GM19035 (cell line): ENCODE results near the gene SLC24A4.

Experiments
- ATAC-seq: cut with Tn5 transposase; IDR thresholded peaks from one replicate; pipeline ENCODE4 v1.9.1; 2021; ENCODE audit not compliant: unreplicated experiment

SLC24A4 gene

DNA sequence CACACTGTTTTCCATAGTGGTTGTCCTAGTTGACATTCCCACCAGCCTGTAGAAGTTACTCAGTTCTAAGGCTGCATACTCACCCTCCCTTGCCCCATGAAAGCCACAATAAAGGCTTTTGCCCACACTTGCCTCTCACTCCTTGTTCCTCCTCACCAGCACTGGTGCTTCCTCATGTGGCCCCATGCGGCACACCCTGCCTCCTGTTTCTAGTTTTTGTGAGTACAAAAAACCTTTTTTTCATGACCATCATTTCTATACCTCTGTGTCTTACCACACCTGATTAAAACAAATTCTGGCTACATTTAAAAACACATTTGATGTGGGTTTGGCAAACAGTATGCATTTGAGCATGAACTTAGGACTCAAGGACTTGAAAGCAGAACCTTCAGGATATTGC lies 149.9 kb downstream of the SLC24A4 start:
- no peak for ATAC-seq

DNA sequence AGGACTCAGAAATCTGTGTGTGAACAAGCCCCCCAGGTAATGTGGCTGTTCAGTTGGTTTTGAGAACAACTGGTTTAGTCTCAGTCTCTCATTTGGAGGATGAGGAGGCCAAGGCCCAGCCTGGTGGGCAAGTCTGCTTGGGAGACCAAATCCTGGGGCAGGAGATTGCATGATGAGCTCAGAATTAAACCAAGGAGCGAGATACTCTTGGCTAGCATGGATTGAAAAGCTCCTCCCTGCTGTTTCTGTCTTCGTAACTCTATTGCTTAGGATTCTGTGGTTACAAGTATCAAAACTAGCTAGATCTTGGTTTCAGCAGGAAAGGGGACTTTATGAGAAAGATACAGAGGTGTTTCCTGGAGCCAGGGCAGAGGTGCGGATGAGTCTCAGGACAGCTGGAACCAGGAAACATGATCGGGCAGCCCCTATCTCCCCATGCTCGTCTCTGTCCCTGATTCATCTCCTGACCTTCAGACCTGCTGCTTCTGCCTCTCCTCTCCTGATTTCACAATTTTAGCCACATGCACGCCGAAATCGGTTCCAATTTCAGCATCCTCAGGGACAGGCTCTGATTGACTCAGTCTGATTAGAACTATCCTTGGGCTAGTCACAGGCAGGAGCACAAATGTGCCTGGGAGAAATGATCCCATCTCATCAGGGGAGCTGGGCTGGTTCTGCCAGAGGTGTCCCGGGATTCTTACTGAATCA lies 150.4 kb downstream of the SLC24A4 start:
- ATAC-seq: no peak

DNA sequence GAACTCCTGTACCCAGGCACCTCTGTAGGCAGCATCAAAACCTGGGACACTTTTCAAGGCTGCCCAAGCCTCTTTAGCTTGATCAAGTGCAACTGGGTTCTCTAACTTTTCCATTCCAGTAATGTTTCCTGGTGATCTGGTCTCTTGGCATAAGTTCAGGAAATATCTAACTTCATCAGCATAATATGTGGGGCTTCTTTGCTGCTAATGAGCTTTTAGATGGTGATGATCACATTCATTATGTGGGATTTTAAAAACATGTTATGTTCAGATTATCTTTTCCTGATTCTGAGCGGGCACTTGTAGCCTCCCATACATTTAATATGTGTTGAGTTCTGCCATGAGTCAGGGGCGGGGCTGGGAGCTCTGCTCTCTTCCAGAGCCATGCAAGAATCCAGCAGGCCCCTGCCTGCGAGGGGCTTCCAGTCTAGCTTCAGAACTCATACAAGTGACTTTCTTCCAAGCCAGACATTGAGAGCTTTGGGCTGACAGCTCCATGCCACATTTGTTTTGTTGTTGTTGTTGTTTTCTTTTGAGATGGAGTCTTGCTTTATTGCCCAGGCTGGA lies 151.1 kb downstream of the SLC24A4 start:
- no peak for ATAC-seq

DNA sequence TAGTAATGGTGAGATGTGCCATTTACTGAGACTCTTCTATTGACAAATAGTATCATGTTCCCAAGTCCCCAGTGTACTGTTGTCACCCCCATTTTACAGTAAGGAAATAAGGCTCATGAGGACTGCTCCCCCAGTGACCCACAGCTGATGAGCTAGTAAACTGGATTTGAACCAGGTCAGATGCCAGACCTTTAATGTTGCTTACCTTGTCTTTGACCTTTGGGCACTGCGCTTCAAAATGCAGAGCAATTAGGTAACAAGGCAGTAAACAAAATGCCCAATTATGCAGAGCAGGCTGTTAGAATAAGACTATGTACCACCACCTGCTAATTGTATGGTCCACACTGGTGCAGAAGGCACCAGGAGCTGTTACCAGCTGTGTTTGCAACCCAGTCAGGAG lies 152.1 kb downstream of the SLC24A4 start:
- ATAC-seq: no peak

DNA sequence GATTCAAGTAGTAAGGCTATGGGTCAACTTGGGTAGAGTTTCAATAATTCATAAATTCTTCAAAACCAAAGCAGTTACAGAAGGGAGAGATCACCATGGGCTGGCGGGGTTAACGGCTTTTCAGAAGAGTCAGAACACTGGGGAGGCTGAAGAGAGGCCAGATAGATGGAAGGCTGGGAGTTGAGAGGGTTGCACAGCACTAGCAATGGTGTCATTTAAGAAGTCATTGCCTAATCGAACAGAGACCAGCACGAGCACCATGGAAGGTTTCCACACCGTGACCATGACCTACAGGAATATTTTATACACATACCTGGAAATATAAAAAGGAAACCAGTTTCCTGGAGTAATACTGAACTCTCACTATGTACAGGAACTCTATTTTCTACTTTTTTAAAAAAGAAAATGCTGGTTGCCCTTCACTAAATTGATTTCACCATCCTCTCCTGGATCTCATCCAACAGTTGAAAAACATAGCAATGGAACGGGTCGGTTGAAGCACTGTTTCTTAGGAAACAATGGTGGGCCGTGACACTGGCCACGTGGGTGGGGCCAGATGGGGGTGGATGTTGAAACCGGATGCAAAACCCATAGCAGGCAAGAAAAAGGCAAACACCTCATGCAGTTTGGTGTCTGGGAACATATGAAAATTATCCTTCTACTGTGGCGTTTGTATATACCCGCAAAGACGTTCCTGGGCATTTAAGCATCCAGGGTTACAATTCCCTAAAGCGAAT lies 152.7 kb downstream of the SLC24A4 start:
- ATAC-seq: no peak

DNA sequence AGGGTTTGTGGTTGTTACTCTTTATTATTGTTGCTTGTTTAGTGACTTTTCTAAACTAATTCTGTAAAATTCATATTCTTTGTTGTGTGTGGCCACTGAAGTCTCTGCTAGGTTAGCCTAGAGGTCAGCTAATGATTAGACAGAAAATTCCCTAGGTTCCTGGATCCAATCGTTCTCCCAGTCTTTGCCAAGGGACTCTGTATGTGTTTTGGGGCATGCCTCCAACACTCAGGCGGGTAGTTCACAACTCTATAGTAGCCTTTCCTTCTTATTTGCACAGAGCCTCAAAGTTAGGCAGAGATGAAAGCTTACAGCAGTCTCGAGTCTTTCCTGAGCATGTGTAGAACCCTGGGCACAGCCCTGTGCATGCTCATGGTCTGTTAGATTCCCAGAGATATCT lies 157.9 kb downstream of the SLC24A4 start:
- ATAC-seq: no peak

DNA sequence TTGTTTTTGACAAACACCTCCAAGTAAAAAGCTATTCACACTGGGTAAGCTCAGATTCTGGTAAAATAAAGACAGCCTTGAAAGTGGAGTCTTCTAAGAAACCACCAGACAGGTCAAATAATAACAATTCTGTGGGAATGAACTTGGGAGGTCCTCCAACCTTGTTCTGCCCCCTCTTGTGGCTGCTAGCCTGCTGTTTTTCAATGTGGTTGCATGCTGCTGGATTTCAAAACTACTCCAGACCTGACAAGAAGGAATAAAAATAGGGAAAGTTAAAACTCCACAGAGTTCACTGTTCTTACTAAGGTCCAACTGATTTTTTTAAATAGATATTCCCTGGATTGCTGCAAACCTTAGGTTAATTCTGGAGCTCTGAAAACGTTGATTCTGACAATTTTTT lies 158.4 kb downstream of the SLC24A4 start:
- ATAC-seq: no peak

DNA sequence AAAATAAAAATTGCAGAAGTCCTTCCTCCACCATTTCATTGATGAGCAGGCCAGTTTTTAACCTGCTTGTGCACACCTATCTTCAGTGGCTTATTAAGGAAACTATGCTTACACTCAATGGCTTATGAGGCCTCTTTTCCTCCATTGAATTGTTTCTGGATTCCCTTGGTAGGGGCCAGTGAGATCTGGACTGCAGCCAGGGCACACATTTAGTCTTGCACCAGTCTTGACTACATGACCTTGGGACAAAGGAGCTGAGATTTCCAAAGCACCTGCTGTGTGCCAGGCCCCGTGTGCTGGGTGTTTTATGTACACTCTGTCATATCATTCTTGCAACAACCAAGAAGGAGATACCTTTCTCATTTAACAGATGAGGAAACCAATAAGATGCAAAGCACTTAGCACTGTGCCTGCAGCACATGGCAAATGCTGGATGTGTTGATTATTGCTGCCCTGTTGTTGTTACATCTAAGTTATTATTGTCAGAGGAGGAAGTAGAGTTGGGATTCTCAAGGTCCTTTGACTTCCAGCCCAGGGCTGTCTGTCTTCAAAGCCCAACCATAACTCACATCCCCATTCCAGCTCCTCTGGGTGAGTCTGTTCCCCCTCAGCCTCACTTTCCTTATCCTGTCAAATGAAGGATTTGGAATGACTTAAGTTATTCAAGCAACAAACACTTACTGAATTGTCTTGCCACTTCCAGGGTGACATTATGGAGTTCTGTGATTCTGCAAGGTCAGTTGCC lies 159.0 kb downstream of the SLC24A4 start:
- ATAC-seq: no peak

DNA sequence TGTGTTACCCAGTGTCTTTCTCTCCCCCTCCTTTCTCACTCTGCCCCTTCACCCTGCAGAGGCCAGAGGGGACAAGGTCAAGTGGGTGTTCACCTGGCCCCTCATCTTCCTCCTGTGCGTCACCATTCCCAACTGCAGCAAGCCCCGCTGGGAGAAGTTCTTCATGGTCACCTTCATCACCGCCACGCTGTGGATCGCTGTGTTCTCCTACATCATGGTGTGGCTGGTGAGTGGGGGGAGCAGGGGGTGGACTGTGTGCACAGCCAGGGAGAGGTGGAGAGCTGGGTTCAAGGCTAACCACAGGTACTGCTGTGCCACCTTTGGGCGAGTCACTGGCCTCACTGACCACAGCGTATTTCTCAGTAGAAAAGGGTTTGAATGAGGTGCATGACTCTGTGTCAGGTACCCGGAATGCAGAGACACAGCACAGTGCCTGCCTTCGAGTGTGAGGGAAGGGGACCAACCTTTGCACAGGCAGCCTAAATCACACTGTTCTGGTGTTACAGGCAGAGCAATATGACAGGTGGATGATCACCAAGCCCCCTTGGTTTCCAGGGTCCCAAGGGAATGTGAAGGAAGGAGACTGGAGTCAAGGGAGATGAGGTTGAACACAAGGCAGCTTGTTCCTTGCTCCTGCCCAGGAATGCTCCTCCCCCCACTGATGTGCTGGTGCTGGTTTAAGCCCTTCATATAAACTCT lies 159.8 kb downstream of the SLC24A4 start:
- ATAC-seq: no peak

DNA sequence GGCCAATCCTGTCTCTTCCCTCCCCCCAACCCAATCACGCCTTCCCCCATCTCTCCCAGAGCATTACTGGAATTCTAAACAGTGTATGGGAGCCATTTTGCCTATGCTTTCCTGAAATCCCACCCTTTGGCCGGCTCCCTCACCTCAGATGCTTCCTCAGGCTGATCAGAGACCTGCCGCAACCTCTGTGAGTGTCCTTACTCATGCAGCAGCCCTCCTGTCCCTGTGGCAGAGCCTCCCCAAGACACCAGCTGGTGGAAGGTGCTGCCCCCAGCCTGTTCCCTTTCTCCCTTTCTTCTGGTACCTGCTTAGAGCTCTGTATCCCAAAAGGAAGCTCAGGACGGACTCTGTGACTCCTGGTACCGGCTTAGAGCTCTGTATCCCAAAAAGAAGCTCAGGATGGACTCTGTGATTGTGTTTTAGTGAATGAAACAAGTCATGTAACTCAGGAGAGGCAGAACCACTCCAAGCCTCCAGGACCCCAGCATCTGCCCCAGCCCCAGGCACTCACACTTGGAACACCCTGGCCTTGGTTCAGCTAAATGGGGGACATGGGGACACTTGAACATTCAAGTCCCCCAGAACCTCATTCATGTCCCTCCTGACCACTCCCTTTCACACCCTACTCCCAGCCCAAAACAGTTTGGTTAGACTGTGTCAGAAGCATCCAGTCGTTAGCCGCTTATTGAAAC lies 161.3 kb downstream of the SLC24A4 start:
- no peak for ATAC-seq

DNA sequence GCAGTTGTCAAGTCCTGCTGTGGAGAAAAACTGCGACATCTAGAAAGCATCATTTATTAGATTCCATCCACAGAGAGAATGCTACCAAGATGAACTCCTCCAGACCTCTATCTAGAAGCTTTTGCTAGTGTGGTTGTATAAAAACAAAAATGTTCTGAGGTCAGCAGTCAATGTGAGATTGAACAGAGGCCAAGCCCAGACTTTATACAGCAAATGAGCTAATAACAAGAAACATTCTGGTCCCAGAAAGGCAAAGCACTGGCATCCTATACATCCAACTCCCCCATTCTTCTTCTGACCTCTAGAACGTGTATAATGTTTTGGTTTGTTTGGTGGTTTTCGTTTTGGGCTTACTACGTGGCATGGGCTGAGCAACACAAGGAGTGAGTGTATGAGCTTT lies 163.9 kb downstream of the SLC24A4 start:
- no peak for ATAC-seq

DNA sequence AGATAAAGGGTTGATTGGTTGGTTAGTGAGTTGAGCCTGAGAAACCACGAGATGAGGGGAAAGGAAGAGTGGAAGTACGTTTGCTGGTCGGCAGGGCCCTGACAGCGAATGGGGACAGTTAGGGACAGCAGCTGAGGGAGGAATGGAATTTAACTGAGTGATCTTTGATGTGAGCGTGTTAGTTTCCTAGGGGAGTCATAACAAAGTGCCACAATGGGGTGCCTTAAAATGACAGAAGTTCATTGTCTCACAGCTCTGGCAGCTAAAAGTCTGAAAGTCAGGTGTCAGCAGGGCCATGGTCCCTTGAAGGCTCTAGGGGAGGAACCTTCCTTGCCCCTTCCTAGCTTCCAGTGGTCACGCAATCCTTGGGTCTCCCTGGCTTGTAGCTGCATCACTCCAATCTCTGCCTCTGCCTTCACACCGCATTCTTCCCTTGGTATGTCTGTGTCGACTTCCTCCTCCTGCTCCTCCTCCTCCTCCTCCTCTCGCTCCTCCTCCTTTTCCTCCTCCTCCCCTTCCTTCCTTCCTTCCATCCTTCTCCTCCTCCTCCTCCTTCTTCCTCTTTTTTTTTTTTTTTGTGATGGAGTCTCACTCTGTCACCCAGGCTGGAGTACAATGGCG lies 164.7 kb downstream of the SLC24A4 start:
- no peak for ATAC-seq

DNA sequence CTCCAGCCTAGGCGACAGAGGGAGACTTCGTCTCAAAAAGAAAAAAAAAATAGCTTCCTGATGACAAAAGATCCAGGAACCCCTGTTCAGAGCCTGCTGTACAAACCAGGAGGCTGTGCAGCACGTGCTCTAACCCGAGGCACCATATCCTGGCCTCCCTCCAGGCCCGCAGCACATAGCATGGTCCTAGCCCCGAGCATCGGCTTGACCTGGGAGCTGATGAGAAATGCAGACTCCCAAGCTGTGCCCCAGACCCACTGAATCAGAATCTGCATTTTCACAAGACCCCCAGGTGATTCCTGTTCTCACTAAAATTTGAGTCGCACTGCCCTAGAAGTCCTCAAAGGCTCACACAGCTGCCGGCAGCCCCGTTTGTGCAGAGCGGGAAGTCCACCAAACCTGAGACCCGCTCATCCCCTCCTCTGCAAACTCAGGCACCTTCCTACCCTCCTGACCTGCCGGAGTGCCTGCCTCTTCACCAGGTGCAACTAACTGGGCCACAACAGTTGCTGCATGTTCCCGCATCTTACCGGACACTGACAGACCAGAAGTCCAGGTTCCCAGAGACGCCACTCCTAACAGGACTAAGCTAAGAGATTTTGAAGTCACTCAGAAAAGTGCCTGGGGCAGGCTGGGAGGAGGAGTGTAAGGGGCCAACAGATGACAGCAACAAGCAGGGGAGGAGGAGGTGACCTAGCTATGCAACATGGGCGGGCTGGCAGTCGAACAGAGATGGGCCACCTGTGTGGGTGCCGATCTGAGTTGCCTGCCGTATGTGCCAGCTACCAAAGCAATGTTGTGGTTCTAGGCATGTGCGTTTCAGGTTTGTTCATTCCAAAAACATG lies 166.7 kb downstream of the SLC24A4 start:
- no peak for ATAC-seq

DNA sequence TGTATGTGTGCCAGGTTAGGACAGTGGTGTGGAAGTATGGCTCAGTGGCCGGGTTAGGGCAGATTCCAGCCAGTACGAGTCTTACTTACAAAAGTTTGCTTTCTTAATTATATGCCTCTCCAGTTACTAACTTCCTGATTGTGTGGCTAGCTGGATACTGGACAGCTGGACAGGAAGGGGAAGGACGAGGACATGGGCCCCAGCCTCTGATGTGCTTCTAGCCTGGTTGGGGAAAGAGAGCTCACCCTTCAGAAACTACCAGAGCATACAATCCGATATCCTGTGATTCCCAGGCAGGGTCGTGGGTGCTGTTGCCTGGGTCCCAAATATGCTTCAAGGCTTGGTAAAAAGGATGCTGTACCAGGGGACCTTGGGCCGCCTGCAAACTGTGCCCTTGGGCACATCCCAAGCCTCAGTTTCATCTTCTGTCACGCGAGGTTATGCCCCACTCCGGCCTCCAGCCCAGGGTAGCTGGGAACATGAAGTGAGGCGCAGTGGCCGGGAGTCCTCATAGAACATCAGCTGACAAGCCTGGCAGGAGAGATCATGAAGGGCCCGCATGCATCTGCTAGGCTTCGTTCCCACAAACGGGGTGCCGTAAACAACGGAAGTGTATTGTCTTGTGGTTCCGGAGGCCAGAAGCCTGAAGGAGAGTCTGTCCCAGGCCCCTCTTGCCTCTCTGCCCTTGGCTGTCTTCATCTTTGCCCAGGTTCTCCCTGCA lies 167.4 kb downstream of the SLC24A4 start:
- no peak for ATAC-seq

DNA sequence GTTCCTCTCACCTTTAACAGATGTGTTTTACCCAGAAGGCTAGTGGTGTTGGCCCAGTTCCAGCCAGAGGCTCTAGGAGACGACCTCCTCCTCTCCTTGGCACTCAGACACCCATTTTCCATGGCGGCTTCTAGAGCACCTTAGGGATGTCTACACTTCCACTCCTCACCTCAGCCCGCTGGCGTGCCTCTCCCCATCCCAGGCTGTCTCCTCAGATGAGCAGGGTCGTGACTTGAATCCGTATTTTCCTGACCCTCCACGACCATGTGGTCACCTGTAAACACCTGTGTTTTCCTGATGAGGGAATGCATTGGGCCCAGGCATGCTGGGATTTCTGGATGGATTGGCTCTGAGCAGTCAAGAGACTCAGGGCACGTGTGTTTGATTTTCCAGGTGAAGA lies 168.8 kb downstream of the SLC24A4 start:
- ATAC-seq: no peak

DNA sequence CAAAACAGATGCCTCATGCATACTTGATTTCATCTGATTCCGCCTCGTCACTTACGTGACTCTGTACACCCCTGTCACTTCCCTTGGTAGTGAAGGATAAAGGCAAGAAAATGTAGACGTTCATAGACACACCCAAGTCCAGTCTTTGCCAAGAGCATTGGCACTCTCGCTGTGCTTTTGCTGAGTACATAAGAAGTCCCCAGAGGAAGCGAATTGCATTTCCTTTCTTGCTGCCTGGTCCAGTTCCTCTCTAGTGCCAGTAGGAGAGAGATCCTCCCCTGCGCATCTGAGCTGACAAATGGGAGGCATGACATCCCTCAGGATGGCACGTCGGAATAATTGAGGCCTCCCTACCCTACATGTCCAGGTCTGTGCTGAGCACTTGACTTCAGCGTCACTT lies 169.3 kb downstream of the SLC24A4 start:
- no peak for ATAC-seq

DNA sequence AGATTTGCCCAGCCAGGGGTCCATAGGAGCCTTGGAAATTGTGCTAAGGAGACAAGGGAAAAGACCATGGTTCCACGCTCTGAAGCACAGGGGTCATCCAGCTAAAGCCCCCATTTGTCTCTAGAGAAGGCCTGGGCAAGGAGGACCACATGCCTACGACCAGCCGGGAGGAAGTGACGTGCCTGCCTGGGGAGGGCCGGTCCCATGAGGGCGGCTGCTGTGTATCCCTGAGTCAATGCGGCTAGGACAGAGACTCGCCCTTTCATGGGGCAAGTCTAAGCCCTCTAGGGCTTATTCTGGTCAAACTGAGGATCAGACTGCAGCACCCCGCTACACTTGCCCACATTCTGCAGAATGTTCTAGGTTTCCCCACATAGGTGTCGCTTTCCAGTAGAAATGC lies 170.1 kb downstream of the SLC24A4 start:
- ATAC-seq: no peak

DNA sequence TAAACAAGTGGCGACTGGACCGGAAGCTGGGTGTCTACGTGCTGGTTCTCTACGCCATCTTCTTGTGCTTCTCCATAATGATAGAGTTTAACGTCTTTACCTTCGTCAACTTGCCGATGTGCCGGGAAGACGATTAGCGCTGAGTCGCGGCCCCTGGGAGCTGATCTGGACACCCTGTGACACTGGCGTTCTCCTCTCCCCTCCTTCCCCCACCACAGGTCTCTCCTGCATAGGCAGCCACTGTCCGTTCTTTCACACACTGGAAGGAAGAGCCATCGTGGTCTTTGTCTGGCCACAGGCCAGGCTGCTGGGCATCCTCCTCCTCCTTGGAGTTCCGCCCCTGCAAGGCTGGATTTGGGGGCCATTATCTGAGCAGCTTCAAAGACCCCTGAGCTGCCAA lies 170.5 kb downstream of the SLC24A4 start:
- ATAC-seq: no peak

DNA sequence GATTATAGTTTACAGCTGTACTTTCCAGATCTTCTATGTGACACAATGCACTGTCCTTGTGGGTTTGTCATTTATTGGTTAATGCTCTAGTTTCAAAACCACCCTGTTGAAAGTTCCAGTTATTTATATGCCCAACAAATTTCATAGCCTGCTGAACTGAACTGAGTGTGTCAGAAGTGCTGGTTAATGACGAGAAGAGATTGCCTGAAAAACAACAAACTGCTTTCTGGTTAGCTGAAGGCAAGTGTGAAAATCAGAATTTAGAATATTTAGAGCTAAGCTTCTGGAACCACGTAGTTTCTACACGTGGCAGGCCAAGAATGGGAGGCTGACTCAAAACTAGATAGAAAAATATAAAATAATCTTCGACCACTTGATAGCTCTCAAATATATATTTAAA lies 171.5 kb downstream of the SLC24A4 start:
- no peak for ATAC-seq
